Lung (tissue), 12 donors: ENCODE data around the gene ERI3. TPM values are rescaled to one million over a fixed set of nuclear protein-coding genes. Genes with fewer than 3 reads are reported as not detected.

Source experiments
- ATAC-seq: fragments of 200-7000 bp; cut with Tn5 transposase; one replicate; pipeline ENCODE4 v1.9.1; 2020; ENCODE audit warnings: moderate number of reproducible peaks; ENCODE audit not compliant: insufficient read depth, low FRiP score
- DNase-seq, 3 donors: peaks; one replicate each; pipeline ENCODE4 v3.0.0-alpha.2; 2013 to 2017
- H3K27ac ChIP-seq, 2 donors: one replicate each; pipeline ENCODE4 v1.5.1; 2013; ENCODE audit warnings: mild to moderate bottlenecking in 2 of 2, moderate library complexity in 2 of 2, control low read depth in 1 of 2, inconsistent platforms in 1 of 2, low read depth in 1 of 2, low read length in 1 of 2
- H3K27me3 ChIP-seq, 3 donors: one replicate each; pipeline ENCODE4 v1.5.1; 2013; ENCODE audit warnings: low read length in 2 of 3; ENCODE audit not compliant: control insufficient read depth in 3 of 3, insufficient read depth in 3 of 3
- H3K36me3 ChIP-seq, 4 donors: one replicate each; pipeline ENCODE4 v1.5.1; 2013; ENCODE audit warnings: low read length in 4 of 4, mild to moderate bottlenecking in 1 of 4, moderate library complexity in 1 of 4; ENCODE audit not compliant: control insufficient read depth in 4 of 4, insufficient read depth in 4 of 4
- H3K4me1 ChIP-seq, 5 donors: one replicate each; pipeline ENCODE4 v1.5.1; 2013; ENCODE audit warnings: low read length in 5 of 5, mild to moderate bottlenecking in 2 of 5, moderate library complexity in 1 of 5; ENCODE audit not compliant: control insufficient read depth in 5 of 5, insufficient read depth in 5 of 5
- H3K4me3 ChIP-seq: one replicate; pipeline ENCODE4 v1.5.1; 2013; ENCODE audit warnings: mild to moderate bottlenecking, control low read depth, moderate library complexity
- H3K9ac ChIP-seq, 2 donors: one replicate each; pipeline ENCODE4 v1.5.1; 2013; ENCODE audit warnings: low read length in 2 of 2, control low read depth in 1 of 2; ENCODE audit not compliant: insufficient read depth in 1 of 2
- H3K9me3 ChIP-seq, 4 donors: one replicate each; pipeline ENCODE4 v1.5.1; 2013; ENCODE audit warnings: low read length in 3 of 4, mild to moderate bottlenecking in 1 of 4, moderate library complexity in 1 of 4; ENCODE audit not compliant: control insufficient read depth in 4 of 4, insufficient read depth in 3 of 4
- WGBS, 2 donors: extraction: QIAGEN DNeasy Blood & Tissue Kit; methylation state at CpG; one replicate each; pipeline ENCODE4 v1.1.7; 2013; 5-methylcytosine and 5-hydroxymethylcytosine counted together
- polyA plus RNA-seq, 2 donors: library from polyadenylated mRNA; stranded (reverse); fragments of 200-250 nt; gene quantifications; one replicate each; pipeline ENCODE4 v1.2.1, GENCODE V29; 2013
- total RNA-seq, 2 donors: library from RNA; depleted of rRNA in 1 of 2; stranded (reverse); fragments of >200 nt in 1 of 2; gene quantifications; one replicate each; pipeline ENCODE4 v1.2.1, GENCODE V29; 2014 to 2021
- TF ChIP-seq, protein P1 (sequence below): IDR thresholded peaks from 2 replicates; pipeline ENCODE4 v1.5.1; 2012; ENCODE audit warnings: mild to moderate bottlenecking; ENCODE audit errors: control extremely low read depth, extremely low read depth
- donor health status: control.
- donor health status: control.
- donor health status: Bipolar disorder and iron deficiency.
- donor health status: healthy.
- donor health status: DM: yes; HTN: yes; CAD: no.

The ERI3 gene
- total and polyA plus RNA-seq, 4 donors, result 26.6 to 56.2 (median 40.8) TPM

DNA sequence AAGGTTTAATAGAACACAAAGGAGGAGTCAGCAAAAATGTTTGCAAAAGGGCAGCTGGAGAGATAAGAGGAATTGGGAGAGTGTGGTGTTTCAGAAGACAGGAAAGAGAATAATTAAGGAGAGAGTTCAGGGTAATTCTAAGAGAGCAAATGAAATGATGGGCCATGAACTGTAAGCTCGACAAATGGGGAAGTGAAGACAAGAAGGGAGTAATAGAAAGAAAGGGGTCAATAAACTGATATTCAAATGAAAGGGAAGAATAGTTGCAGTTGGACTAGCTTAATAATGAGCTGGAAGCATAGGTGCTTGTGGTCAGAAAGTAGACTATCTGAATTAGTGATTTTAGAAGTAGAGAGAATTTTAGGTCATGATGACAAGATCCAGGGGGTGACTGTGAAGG is 34.4 kb upstream of the ERI3 start:
- H3K9me3 ChIP-seq, result no peaks in the 10 kb centered on the region
- no peak overlapping the region for H3K4me3 ChIP-seq
- H3K27ac ChIP-seq, result no peak overlapping the region
- no peak for ATAC-seq
- no peaks in the 10 kb centered on the region for H3K4me1 ChIP-seq
- TF ChIP-seq, protein P1, sequence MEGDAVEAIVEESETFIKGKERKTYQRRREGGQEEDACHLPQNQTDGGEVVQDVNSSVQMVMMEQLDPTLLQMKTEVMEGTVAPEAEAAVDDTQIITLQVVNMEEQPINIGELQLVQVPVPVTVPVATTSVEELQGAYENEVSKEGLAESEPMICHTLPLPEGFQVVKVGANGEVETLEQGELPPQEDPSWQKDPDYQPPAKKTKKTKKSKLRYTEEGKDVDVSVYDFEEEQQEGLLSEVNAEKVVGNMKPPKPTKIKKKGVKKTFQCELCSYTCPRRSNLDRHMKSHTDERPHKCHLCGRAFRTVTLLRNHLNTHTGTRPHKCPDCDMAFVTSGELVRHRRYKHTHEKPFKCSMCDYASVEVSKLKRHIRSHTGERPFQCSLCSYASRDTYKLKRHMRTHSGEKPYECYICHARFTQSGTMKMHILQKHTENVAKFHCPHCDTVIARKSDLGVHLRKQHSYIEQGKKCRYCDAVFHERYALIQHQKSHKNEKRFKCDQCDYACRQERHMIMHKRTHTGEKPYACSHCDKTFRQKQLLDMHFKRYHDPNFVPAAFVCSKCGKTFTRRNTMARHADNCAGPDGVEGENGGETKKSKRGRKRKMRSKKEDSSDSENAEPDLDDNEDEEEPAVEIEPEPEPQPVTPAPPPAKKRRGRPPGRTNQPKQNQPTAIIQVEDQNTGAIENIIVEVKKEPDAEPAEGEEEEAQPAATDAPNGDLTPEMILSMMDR, result no peak
- no peaks in the 10 kb centered on the region for H3K36me3 ChIP-seq
- 28 to 58% methylated on average over 1 of the region's 1 CpG for WGBS, 2 donors
- peaks cover 0 to 9% (median 3%) of the 10 kb centered on the region in 3 donors for H3K27me3 ChIP-seq
- no peak overlapping the region for H3K9ac ChIP-seq
- DNase-seq, result no peak

DNA sequence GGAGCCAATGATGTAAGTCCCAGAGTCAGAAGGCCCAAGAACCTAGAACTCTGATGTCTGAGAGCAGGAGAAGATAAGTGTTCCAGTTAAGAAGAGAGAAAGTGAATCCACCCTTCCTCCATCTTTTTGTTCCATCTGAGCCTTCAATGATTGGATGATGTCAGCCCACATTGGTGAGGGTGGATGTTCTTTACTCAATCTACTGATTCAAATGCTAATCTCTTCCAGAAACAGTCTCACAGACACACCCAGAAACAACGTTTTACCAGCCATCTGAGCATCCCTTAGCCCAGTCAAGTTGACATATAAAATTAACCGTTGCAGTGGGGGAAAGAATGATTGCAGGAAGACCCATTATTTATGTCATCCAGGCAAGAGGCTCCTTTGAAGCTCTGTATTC is 33.5 kb upstream of the ERI3 start:
- WGBS, 2 donors, result 65 to 83% methylated on average over 2 of the region's 2 CpGs
- DNase-seq, result no peak
- Histone ChIP-seq H3K27me3 (peaks cover 0 to 10% (median 8%) of the 10 kb centered on the region in 3 donors), H3K4me1 (no peaks in the 10 kb centered on the region), H3K9ac (no peak overlapping the region), H3K36me3 (no peaks in the 10 kb centered on the region), H3K4me3 (no peak overlapping the region), H3K27ac (no peak overlapping the region), H3K9me3 (no peaks in the 10 kb centered on the region)
- ATAC-seq, result no peak
- TF ChIP-seq, protein P1, result no peak

DNA sequence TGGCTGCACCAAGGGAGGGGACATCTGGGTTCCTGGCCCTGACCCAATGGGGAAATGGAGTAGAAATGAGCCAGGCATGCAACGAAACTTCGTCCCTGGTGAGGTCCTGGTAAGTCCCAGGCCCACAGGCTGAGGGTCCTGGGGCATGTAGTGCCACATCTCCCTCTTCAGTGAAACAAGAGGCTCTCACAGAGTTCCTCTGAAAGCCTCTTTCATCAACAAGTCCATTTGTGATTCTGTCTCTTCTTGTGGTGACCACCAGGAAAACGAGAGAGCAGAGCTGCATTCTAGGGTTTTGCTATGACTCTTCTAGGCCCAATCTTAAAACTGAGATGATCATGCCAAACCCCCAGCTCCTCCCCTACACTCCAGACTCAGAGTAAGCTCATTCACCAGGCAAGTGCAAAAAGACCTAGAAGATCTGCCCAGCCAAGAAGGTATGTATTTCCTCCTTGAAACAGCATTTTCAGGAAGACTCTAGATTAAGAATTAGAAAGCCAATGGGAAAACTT is 25.7 kb upstream of the ERI3 start:
- ATAC-seq, result no peak
- DNase-seq, result no peak
- Histone ChIP-seq H3K27ac (no peak overlapping the region), H3K9me3 (no peaks in the 10 kb centered on the region), H3K9ac (no peak overlapping the region), H3K27me3 (peaks cover 0 to 12% (median 2%) of the 10 kb centered on the region in 3 donors), H3K4me3 (no peak overlapping the region), H3K4me1 (no peaks in the 10 kb centered on the region), H3K36me3 (no peaks in the 10 kb centered on the region)
- 76 to 85% methylated on average over 3 of the region's 3 CpGs for WGBS, 2 donors
- TF ChIP-seq, protein P1, result no peak
